HG02840 (cell line): ENCODE measurements around the gene ANKRD39.

Experiments used
- ATAC-seq: cut with Tn5 transposase; IDR thresholded peaks from one replicate; pipeline ENCODE4 v1.9.1; 2021; ENCODE audit warnings: mild to moderate bottlenecking, moderate library complexity, moderate number of reproducible peaks; ENCODE audit not compliant: unreplicated experiment, low FRiP score

The ANKRD39 gene

DNA sequence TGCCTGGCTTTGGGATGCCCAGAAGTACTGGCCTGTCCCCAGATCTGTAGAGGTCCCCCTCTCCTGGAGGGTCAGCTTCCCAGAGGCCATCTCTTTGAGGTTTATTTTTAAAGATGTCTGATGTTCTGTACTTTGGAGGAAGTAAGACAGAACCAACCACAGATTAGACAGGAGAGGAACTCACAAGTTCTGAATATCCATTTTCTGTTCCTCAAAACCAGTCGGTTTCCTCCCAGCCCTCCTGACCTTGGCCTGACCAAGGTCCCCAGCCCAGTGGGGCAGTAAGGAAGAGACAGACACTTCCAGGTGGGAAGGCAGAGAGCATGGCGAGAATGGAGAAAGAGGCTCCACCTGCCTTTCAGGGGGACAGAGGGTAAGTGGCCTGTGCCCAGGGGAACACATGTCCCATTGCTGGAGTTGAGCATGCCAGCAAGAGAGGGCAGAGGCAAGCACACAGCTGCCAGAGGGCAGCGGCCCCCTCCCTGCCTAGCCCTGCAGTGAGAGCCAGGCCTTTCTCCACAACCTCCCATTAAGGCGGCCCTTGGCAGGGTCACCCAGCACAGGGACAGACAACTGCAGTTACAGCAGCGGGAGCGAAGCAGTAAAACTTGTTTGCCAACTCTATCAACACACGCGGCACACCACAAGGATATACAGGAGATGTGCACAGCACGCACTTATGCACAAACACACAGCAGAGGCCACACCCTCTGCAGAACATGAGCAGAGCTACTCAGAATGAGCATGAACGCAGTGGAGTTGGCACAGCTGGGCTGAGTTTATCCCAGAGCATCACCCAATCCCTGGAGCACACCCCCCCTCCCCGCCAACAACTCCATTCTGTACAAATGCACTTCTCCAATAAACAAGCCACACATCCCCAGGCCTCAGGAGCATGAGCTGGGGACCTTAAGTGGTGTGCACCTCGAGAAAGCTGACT is 30.5 kb upstream of the ANKRD39 start:
- no peak for ATAC-seq

DNA sequence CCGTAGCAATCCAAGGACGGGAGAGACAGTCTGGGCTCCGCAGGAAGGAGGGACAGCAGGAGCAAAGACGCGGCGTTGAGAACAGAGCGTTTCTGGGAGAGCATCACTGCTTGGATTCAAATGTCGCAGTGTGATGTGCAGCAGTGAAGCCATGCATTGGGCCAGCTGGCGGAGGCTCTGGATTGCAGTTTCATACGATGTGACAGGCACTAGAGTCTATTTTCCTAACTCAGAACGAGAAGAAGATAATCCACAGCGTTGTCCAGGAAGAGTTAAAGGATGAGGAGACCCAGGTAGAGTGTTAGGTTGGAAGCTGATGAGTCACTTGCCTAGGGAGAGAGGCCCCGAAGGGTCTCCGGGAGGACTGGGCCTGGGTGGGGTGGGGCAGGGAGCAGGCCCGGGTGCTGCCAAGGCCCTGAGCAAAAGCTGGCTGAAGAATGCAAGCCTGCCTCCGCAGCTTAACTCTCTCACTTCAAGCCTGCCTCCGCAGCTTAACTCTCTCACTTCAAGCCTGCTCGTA is 29.7 kb upstream of the ANKRD39 start:
- no peak for ATAC-seq

- ATAC-seq = no peak
Observed at GRCh38 chr2:96885432-96886347, 27.9 kb upstream of the ANKRD39 start.

GRCh38 chr2:96884299-96885094 is 26.7 kb upstream of the ANKRD39 start:
- no peak for ATAC-seq

GRCh38 chr2:96883306-96883705 is 25.5 kb upstream of the ANKRD39 start:
- ATAC-seq = no peak

DNA sequence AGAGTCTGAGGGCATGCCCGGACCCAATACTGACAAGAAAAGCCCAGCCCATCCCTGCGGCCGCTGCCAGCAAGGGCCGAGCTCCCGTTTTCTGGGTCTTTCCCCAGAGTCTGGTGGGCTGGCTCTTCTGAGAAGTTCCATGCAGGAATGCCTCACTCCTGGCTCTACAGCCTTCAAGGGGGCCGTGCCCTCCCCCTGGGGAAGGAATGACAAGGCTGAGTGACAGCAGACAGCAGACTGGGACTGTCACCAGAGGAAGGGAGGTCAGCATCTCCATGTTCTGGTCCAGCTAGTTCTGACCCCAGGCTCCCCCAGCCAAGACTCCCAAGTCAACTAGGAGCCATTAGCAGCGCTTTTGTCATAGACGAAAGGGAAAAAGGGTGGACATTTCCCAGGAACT is 25.1 kb upstream of the ANKRD39 start:
- no peak for ATAC-seq

GRCh38 chr2:96882230-96882629 is 24.4 kb upstream of the ANKRD39 start:
- ATAC-seq = no peak

- no peak for ATAC-seq
Observed at GRCh38 chr2:96881349-96882195, 23.8 kb upstream of the ANKRD39 start.

GRCh38 chr2:96880891-96881273 is 23.1 kb upstream of the ANKRD39 start:
- ATAC-seq = no peak

- ATAC-seq = no peak
Observed at GRCh38 chr2:96879545-96880040, 21.8 kb upstream of the ANKRD39 start.

DNA sequence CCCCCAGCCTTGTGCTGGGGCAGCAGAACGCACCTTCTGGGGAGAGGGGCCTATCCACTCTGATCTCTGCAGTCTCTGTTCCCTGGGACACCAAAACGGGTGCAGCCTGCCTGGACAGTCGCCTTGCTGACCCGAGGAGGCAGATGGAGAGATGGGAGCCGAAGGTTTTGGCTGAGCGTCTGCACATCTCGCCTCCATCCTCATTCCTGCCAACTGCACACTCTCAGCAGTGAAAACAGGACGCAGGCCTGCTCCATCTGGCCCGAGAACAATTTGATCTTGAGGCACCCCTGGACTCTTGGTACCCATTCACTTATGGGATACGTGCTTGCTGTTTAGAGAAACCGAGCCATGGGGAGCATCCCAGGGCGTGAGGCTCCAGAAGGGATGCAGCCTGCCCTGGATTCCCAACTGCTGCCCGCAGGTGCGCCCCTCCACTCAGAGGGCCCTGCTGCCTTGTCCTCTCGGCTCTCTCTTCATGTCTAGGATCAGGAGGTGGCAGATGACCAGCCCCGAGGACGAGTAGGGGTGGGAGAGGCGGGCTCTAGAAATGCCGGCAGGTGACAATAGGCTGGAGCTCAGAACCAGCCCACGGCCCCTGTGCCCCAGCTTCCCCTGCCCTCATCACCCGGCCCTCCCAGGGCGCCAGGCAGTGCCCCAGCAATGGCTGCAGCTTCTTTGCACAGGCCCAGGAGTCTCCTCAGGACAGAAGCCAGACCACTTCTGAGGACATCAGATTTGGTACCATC is 21.2 kb upstream of the ANKRD39 start:
- no peak for ATAC-seq

- ATAC-seq = no peak
Observed at GRCh38 chr2:96878171-96878570, 20.4 kb upstream of the ANKRD39 start.

GRCh38 chr2:96877631-96878092 is 19.8 kb upstream of the ANKRD39 start:
- ATAC-seq = no peak

- ATAC-seq = no peak
Observed at GRCh38 chr2:96877042-96877451, 19.2 kb upstream of the ANKRD39 start.

- ATAC-seq = no peak
Observed at GRCh38 chr2:96876269-96877041, 18.6 kb upstream of the ANKRD39 start.

- ATAC-seq = no peak
Observed at GRCh38 chr2:96875498-96876268, 17.9 kb upstream of the ANKRD39 start.
